ENCODE measurements around the gene E2F1.

- TF ChIP-seq POLR2AphosphoS5 (IDR thresholded peaks at IDR 0.05) (no peak), POLR2A (IDR thresholded peaks at IDR 0.05) (no peak), EP300 (IDR thresholded peaks at IDR 0.05) (no peak)
- TF ChIP-seq, protein P1, sequence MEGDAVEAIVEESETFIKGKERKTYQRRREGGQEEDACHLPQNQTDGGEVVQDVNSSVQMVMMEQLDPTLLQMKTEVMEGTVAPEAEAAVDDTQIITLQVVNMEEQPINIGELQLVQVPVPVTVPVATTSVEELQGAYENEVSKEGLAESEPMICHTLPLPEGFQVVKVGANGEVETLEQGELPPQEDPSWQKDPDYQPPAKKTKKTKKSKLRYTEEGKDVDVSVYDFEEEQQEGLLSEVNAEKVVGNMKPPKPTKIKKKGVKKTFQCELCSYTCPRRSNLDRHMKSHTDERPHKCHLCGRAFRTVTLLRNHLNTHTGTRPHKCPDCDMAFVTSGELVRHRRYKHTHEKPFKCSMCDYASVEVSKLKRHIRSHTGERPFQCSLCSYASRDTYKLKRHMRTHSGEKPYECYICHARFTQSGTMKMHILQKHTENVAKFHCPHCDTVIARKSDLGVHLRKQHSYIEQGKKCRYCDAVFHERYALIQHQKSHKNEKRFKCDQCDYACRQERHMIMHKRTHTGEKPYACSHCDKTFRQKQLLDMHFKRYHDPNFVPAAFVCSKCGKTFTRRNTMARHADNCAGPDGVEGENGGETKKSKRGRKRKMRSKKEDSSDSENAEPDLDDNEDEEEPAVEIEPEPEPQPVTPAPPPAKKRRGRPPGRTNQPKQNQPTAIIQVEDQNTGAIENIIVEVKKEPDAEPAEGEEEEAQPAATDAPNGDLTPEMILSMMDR (IDR thresholded peaks at IDR 0.05) = no peak
These were observed 5.5 kb downstream of the E2F1 start for GRCh38 chr20:33680686-33681085.
